Measurements from ENCODE around the gene TCAP.

Gene TCAP

GRCh38 chr17:39632153-39632941, 32.8 kb upstream of the TCAP start:
- no peaks in the 10 kb centered on the region for H3K36me3 ChIP-seq (ENCODE audit: insufficient read depth, low read depth, low read length)
- peaks cover 43% of the 10 kb centered on the region; the same call in 1 of the 2 replicates for H3K4me1 ChIP-seq (ENCODE audit: insufficient read depth, low read length)
- H3K27me3 ChIP-seq (ENCODE audit: insufficient read depth, low read length) = peaks cover 24% of the 10 kb centered on the region
- H3K27ac ChIP-seq (ENCODE audit: low read length) = no peak overlapping the region
- H3K4me3 ChIP-seq (ENCODE audit: low read length) = no peak overlapping the region
- H3K9me3 ChIP-seq (ENCODE audit: insufficient read depth, low read depth, low read length) = no peaks in the 10 kb centered on the region
- H3K9ac ChIP-seq (ENCODE audit: low read depth, low read length) = peak overlapping the region; percentile 13; the same call in 1 of the 2 replicates

- peaks cover 35% of the 10 kb centered on the region; the same call in 1 of the 2 replicates for H3K4me1 ChIP-seq (ENCODE audit: insufficient read depth, low read length)
- peaks cover 11% of the 10 kb centered on the region for H3K27me3 ChIP-seq (ENCODE audit: insufficient read depth, low read length)
- H3K27ac ChIP-seq (ENCODE audit: low read length) = no peak overlapping the region
Observed at GRCh38 chr17:39633570-39634183, 31.5 kb upstream of the TCAP start.

GRCh38 chr17:39634384-39634871, 30.7 kb upstream of the TCAP start:
- H3K27me3 ChIP-seq (ENCODE audit: insufficient read depth, low read length) = peaks cover 3% of the 10 kb centered on the region; the same call in 1 of the 2 replicates
- no peaks in the 10 kb centered on the region for H3K36me3 ChIP-seq (ENCODE audit: insufficient read depth, low read depth, low read length)
- no peak overlapping the region for H3K9ac ChIP-seq (ENCODE audit: low read depth, low read length)
- peaks cover 31% of the 10 kb centered on the region; the same call in 1 of the 2 replicates for H3K4me1 ChIP-seq (ENCODE audit: insufficient read depth, low read length)
- no peak overlapping the region for H3K27ac ChIP-seq (ENCODE audit: low read length)
- no peak overlapping the region for H3K4me3 ChIP-seq (ENCODE audit: low read length)
- no peaks in the 10 kb centered on the region for H3K9me3 ChIP-seq (ENCODE audit: insufficient read depth, low read depth, low read length)

More at GRCh38 chr17:39633570-39634183, 31.5 kb upstream of the TCAP start:
- Histone ChIP-seq H3K36me3 (ENCODE audit: insufficient read depth, low read depth, low read length) (no peaks in the 10 kb centered on the region), H3K9ac (ENCODE audit: low read depth, low read length) (no peak overlapping the region), H3K9me3 (ENCODE audit: insufficient read depth, low read depth, low read length) (no peaks in the 10 kb centered on the region), H3K4me3 (ENCODE audit: low read length) (no peak overlapping the region)

GRCh38 chr17:39635614-39636176, 29.5 kb upstream of the TCAP start:
- Histone ChIP-seq H3K27me3 (ENCODE audit: insufficient read depth, low read length) (no peaks in the 10 kb centered on the region), H3K4me3 (ENCODE audit: low read length) (no peak overlapping the region), H3K9me3 (ENCODE audit: insufficient read depth, low read depth, low read length) (no peaks in the 10 kb centered on the region), H3K9ac (ENCODE audit: low read depth, low read length) (no peak overlapping the region), H3K4me1 (ENCODE audit: insufficient read depth, low read length) (peaks cover 36% of the 10 kb centered on the region; the same call in 1 of the 2 replicates), H3K36me3 (ENCODE audit: insufficient read depth, low read depth, low read length) (no peaks in the 10 kb centered on the region), H3K27ac (ENCODE audit: low read length) (no peak overlapping the region)

- H3K9ac ChIP-seq (ENCODE audit: low read depth, low read length) = peak overlapping the region; percentile 70; the same call in 1 of the 2 replicates
- H3K27ac ChIP-seq (ENCODE audit: low read length) = no peak overlapping the region
- H3K36me3 ChIP-seq (ENCODE audit: insufficient read depth, low read depth, low read length) = no peaks in the 10 kb centered on the region
- H3K4me3 ChIP-seq (ENCODE audit: low read length) = peak overlapping the region; percentile 75; the same call in 1 of the 2 replicates
- H3K27me3 ChIP-seq (ENCODE audit: insufficient read depth, low read length) = no peaks in the 10 kb centered on the region
- peaks cover 30% of the 10 kb centered on the region; the same call in 1 of the 2 replicates for H3K4me1 ChIP-seq (ENCODE audit: insufficient read depth, low read length)
- H3K9me3 ChIP-seq (ENCODE audit: insufficient read depth, low read depth, low read length) = no peaks in the 10 kb centered on the region
Observed at GRCh38 chr17:39636587-39636926, 28.6 kb upstream of the TCAP start.

GRCh38 chr17:39636927-39637736, 28.0 kb upstream of the TCAP start, which contains the start of gene STARD3:
STARD3 (plus strand) TSS chr17:39637144; CDS start chr17:39653532, 16,388 bp downstream.
- no peak within 1 kb of the TSS for H3K27ac ChIP-seq (ENCODE audit: low read length)
- H3K4me1 ChIP-seq (ENCODE audit: insufficient read depth, low read length) = peaks cover 24% of the 10 kb centered on the region; the same call in 1 of the 2 replicates
- no peaks in the 10 kb centered on the region for H3K36me3 ChIP-seq (ENCODE audit: insufficient read depth, low read depth, low read length)

GRCh38 chr17:39638317-39638716, 26.8 kb upstream of the TCAP start:
- Histone ChIP-seq H3K27me3 (ENCODE audit: insufficient read depth, low read length) (no peaks in the 10 kb centered on the region), H3K9ac (ENCODE audit: low read depth, low read length) (peak overlapping the region; percentile 70; the same call in 1 of the 2 replicates), H3K36me3 (ENCODE audit: insufficient read depth, low read depth, low read length) (no peaks in the 10 kb centered on the region), H3K4me3 (ENCODE audit: low read length) (peak overlapping the region; percentile 75), H3K27ac (ENCODE audit: low read length) (no peak overlapping the region), H3K4me1 (ENCODE audit: insufficient read depth, low read length) (peaks cover 23% of the 10 kb centered on the region; the same call in 1 of the 2 replicates), H3K9me3 (ENCODE audit: insufficient read depth, low read depth, low read length) (no peaks in the 10 kb centered on the region)

More at GRCh38 chr17:39636927-39637736, 28.0 kb upstream of the TCAP start, which contains the start of gene STARD3:
- H3K9me3 ChIP-seq (ENCODE audit: insufficient read depth, low read depth, low read length) = no peaks in the 10 kb centered on the region
- peak within 1 kb of the TSS; percentile 75 for H3K4me3 ChIP-seq (ENCODE audit: low read length)
- H3K9ac ChIP-seq (ENCODE audit: low read depth, low read length) = peak within 1 kb of the TSS; percentile 70
- no peaks in the 10 kb centered on the region for H3K27me3 ChIP-seq (ENCODE audit: insufficient read depth, low read length)

GRCh38 chr17:39639043-39639442, 26.1 kb upstream of the TCAP start:
- Histone ChIP-seq H3K36me3 (ENCODE audit: insufficient read depth, low read depth, low read length) (no peaks in the 10 kb centered on the region), H3K9ac (ENCODE audit: low read depth, low read length) (no peak overlapping the region), H3K27me3 (ENCODE audit: insufficient read depth, low read length) (no peaks in the 10 kb centered on the region), H3K4me1 (ENCODE audit: insufficient read depth, low read length) (peaks cover 23% of the 10 kb centered on the region; the same call in 1 of the 2 replicates), H3K27ac (ENCODE audit: low read length) (no peak overlapping the region), H3K9me3 (ENCODE audit: insufficient read depth, low read depth, low read length) (no peaks in the 10 kb centered on the region), H3K4me3 (ENCODE audit: low read length) (no peak overlapping the region)

GRCh38 chr17:39639566-39640458, 25.3 kb upstream of the TCAP start:
- no peak overlapping the region for H3K4me3 ChIP-seq (ENCODE audit: low read length)
- H3K9ac ChIP-seq (ENCODE audit: low read depth, low read length) = 0 out of 2 replicates have a peak overlapping the region, but pooled peaks have one; percentile 33
- H3K4me1 ChIP-seq (ENCODE audit: insufficient read depth, low read length) = peaks cover 26% of the 10 kb centered on the region; the same call in 1 of the 2 replicates
- H3K9me3 ChIP-seq (ENCODE audit: insufficient read depth, low read depth, low read length) = no peaks in the 10 kb centered on the region
- H3K36me3 ChIP-seq (ENCODE audit: insufficient read depth, low read depth, low read length) = no peaks in the 10 kb centered on the region
- H3K27me3 ChIP-seq (ENCODE audit: insufficient read depth, low read length) = no peaks in the 10 kb centered on the region
- H3K27ac ChIP-seq (ENCODE audit: low read length) = no peak overlapping the region

- H3K9me3 ChIP-seq (ENCODE audit: insufficient read depth, low read depth, low read length) = no peaks in the 10 kb centered on the region
- no peaks in the 10 kb centered on the region for H3K36me3 ChIP-seq (ENCODE audit: insufficient read depth, low read depth, low read length)
- peaks cover 32% of the 10 kb centered on the region; the same call in 1 of the 2 replicates for H3K4me1 ChIP-seq (ENCODE audit: insufficient read depth, low read length)
- H3K9ac ChIP-seq (ENCODE audit: low read depth, low read length) = no peak overlapping the region
- no peaks in the 10 kb centered on the region for H3K27me3 ChIP-seq (ENCODE audit: insufficient read depth, low read length)
- no peak overlapping the region for H3K4me3 ChIP-seq (ENCODE audit: low read length)
- H3K27ac ChIP-seq (ENCODE audit: low read length) = no peak overlapping the region
Observed at GRCh38 chr17:39640591-39641031, 24.5 kb upstream of the TCAP start.
